ENCODE data around the gene ZBTB25. TPM values are rescaled to one million over a fixed set of nuclear protein-coding genes. Genes with fewer than 3 reads are reported as not detected.

ZBTB25 gene
- total RNA-seq: 10 to 100 TPM in 3 of 4 donors, 1 to 10 TPM in 1; 4.6 to 34.4 (median 11.2) TPM

DNA sequence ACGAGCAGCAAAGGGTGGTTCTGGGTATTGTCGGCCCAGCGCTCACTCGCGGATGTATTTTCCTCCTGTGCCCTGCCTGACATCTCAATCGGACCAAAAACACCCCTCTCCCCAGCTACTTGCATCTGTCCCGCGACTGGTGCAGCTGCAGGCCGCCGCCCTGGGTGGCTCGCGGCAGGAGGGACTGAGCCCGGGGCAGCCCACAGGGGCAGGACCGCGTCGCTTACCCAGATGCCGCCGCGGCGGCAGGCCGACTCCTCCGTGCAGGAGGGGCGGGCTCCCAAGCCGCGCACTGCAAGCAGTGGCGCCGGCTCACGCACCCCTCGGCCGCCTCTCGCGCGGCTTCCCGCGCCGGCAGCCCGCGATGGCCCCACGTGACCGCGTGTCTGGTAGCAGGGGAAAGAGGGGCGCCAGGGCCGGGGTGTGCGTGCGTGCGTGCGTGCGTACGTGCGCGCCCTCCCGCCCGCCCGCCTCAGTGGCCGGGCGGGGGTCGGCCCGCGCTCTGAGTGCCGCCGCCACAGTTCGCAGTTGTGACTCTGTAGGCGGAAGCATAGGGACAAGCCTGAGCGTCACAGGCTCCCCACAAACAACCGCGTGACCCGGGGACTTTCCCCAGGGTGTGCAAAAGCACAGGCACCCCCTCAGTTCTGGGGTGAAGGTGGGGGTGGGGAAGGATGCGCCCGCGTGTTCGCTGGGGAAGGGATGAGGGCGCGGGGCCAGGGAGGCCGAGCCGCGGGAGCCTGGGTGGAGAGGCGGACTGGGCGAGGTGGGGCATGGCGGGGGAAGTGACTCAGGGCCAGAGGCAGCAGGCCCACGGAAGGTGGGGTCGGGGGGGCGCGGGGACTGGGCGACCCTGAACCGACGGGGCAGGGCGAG, at the start of gene ZBTB25:
Gene ZBTB25 (minus strand): TSS at position 405 of the 876 bp plus-strand sequence. CDS start 13,305 bp downstream, outside the sequence.
- no peaks in the 10 kb centered on the region for H3K36me3 ChIP-seq
- intact Hi-C loops (cut with DNase I; ENCODE audit: low total_unique reads): no loop called here
- peak; percentile 64 to 94 for TF ChIP-seq POLR2A (IDR thresholded peaks at IDR 0.05)
- TF ChIP-seq, protein P1, sequence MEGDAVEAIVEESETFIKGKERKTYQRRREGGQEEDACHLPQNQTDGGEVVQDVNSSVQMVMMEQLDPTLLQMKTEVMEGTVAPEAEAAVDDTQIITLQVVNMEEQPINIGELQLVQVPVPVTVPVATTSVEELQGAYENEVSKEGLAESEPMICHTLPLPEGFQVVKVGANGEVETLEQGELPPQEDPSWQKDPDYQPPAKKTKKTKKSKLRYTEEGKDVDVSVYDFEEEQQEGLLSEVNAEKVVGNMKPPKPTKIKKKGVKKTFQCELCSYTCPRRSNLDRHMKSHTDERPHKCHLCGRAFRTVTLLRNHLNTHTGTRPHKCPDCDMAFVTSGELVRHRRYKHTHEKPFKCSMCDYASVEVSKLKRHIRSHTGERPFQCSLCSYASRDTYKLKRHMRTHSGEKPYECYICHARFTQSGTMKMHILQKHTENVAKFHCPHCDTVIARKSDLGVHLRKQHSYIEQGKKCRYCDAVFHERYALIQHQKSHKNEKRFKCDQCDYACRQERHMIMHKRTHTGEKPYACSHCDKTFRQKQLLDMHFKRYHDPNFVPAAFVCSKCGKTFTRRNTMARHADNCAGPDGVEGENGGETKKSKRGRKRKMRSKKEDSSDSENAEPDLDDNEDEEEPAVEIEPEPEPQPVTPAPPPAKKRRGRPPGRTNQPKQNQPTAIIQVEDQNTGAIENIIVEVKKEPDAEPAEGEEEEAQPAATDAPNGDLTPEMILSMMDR (IDR thresholded peaks at IDR 0.05): peak in 1 of 4 experiments; percentile 15
- peaks cover 6 to 12% of the 10 kb centered on the region in 2 donors for H3K4me1 ChIP-seq
- no peaks in the 10 kb centered on the region for H3K9me3 ChIP-seq
- peak; percentile 88 to 89 for DNase-seq
- H3K4me3 ChIP-seq: peak within 1 kb of the TSS; percentile 87 to 97
- H3K27ac ChIP-seq: peak within 1 kb of the TSS; percentile 97 to 99
- H3K27me3 ChIP-seq: no peaks in the 10 kb centered on the region

- H3K4me3 ChIP-seq: no peak overlapping the region
- H3K36me3 ChIP-seq: no peaks in the 10 kb centered on the region
- intact Hi-C loops (cut with DNase I; ENCODE audit: low total_unique reads): no loop called here
- no peaks in the 10 kb centered on the region for H3K9me3 ChIP-seq
- no peak overlapping the region for H3K27ac ChIP-seq
- H3K27me3 ChIP-seq: no peaks in the 10 kb centered on the region
- peaks cover 0 to 5% of the 10 kb centered on the region in 2 donors for H3K4me1 ChIP-seq
- TF ChIP-seq POLR2A (IDR thresholded peaks at IDR 0.05): no peak
- TF ChIP-seq, protein P1 (IDR thresholded peaks at IDR 0.05): no peak
- DNase-seq: no peak
Observed at GRCh38 chr14:64550621-64551333, 47.1 kb upstream of the ZBTB25 start.

DNA sequence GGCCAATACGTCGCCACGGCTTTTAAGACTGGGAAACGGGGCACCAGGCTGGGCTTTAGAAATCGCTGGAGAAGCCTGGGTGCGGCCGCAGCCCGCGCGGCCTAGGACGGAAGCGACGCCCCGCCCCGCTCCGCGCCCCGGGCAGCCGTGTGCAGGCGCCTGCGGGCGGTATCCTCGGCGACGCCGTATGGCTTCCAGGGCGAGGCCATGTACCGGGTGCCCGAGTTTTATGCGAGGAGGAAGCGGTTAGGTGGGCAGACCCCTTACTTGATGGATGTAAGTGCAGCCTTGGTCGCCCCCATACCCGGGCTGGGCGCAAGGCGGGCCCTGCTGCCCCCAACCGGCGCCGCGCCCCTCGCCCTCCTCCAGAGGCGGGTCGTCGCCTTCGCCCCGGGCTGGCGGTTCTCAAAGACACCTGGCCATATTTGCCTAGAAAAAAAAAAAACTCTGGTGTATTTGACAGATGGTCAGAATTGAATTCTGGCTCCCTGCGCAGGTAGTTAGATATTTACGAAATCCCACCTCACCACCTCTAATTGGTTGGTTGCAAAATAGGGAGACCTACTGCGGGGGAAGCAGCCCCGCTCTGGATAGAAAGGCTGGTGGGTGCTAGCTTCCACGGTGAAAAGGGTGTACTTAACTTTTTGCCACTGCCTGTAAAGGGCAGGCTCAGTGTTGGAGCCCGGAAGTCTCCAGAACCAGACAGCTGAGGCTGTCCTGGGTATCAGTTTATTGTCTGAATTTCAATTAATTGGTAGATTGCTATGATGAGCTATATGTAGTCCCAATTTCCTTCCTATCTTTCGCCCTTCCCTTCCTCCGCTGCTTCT, 46.4 kb upstream of the ZBTB25 start, which contains the start of gene PPP1R36:
Gene PPP1R36 (plus strand): TSS at position 171 of the 830 bp plus-strand sequence. CDS start 37 bp downstream, at position 208.
- no peaks in the 10 kb centered on the region for H3K9me3 ChIP-seq
- TF ChIP-seq POLR2A (IDR thresholded peaks at IDR 0.05): no peak
- TF ChIP-seq, protein P1 (IDR thresholded peaks at IDR 0.05): no peak
- no peaks in the 10 kb centered on the region for H3K27me3 ChIP-seq
- peak within 1 kb of the TSS in 1 of 2 donors; percentile 38 for H3K27ac ChIP-seq
- intact Hi-C loops (cut with DNase I; ENCODE audit: low total_unique reads): loop anchor here (10.0 kb wide), 1 partner anchor 85 kb away; no protein-coding TSS in a partner anchor
- peaks cover 0 to 5% of the 10 kb centered on the region in 2 donors for H3K4me1 ChIP-seq
- no peaks in the 10 kb centered on the region for H3K36me3 ChIP-seq
- no peak for DNase-seq
- peak within 1 kb of the TSS; percentile 24 to 35 for H3K4me3 ChIP-seq

DNA sequence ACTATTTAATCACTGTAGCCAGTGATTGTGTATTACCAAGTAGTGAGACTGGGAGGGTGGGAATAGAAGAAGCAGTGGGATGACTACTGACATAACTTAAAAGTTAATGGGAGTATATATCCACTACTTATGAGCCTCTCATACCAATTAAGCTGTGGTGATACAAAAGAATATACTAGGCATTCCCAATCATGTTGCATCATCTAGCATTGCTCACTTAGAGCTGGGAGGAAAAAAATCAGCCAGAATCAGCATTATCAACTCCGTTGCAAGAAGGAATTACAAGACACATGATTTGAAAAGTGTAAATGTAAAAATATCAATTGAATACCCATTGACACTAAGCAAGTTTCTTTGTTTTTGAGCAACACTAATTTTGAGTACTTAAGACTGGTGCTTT, 45.4 kb upstream of the ZBTB25 start:
- H3K9me3 ChIP-seq: no peaks in the 10 kb centered on the region
- H3K36me3 ChIP-seq: no peaks in the 10 kb centered on the region
- no peak overlapping the region for H3K27ac ChIP-seq
- no peak overlapping the region for H3K4me3 ChIP-seq
- intact Hi-C loops (cut with DNase I; ENCODE audit: low total_unique reads): loop anchor here (10.0 kb wide), 1 partner anchor 86 kb away; no protein-coding TSS in a partner anchor
- no peak for TF ChIP-seq POLR2A (IDR thresholded peaks at IDR 0.05)
- TF ChIP-seq, protein P1 (IDR thresholded peaks at IDR 0.05): no peak
- DNase-seq: no peak
- peaks cover 0 to 5% of the 10 kb centered on the region in 2 donors for H3K4me1 ChIP-seq
- H3K27me3 ChIP-seq: no peaks in the 10 kb centered on the region
